Measurements from ENCODE around the gene TMEM225.

- TF ChIP-seq CTCF (conservative IDR thresholded peaks at IDR 0.05; ENCODE audit: low read length): no peak
- no peak for TF ChIP-seq EZH2phosphoT487 (IDR thresholded peaks at IDR 0.05; ENCODE audit: borderline replicate concordance)
Observed at GRCh38 chr11:123885570-123885969, at the start of gene TMEM225.

Data from Loucy (cell line).